NCI-H1417 treated with DMSO at 0.1 percent for 48 hours (cell line): ENCODE measurements around the gene PSMB4.
"Not testable (repeated sequence)": the region's sequence is repeated elsewhere in the genome, so short reads cannot be mapped to it uniquely, and the experiment has no call there.

Source experiments
- DNase-seq: peaks from one replicate; lab custom pipeline; 2025; lab: John Stamatoyannopoulos, UW

The PSMB4 gene

DNA sequence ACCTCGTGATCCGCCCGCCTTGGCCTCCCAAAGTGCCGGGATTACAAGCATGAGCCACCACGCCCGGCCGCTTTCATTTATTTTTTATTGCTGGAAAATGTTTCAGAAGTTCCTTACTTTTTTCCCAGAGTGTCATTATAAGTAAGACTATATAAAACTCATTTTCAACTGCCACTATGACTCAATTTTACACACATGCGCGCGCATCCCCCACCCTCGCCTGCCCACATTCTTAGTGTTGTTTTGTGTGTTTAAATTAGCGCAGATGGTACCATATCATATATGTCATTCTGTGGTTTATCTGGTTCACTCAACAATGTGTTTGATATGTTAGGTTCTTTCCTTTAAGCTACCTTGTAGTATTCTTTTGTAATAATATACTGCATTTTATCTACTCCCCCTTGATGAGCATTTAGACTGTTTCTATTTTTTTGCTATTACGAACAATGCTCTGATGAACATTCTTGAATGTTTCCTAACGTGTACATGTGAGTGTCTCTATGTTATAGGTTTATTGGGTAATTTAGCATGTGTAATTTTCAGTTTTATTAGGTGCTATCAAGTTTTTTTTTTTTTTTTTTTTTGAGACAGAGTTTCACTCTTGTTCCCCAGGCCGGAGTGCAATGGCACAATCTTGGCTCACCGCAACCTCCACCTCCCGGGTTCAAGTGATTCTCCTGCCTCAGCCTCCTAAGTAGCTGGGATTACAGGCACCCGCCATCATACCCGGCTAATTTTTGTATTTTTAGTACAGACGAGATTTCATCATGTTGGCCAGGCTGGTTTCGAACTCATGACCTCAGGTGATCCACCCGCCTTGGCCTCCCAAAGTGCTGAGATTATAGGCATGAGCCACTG is 8.9 kb upstream of the PSMB4 start:
- DNase-seq = not testable (repeated sequence)

DNA sequence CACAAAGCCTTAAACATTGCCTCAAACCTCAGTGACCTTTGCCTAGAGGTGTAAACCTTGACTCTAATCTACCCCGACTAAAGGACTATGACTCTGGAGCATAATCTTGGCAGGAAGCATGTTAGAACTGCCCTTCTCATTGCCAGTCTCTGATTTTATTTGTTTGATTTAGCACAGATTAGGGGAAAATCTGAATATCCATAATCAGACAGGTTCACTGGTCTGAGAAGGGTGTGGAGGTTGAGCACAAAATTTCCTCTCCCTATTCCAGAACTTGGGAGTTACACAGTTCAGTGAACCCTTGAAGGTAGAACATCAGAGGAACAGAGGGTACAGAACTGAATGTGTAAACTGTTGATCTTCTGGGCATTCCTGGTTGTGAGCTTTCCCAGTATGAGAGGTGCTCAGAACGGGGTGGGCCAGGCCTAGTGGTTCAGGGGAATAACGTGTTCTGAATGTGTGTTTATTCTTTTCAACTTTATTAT is 8.3 kb upstream of the PSMB4 start:
- no peak for DNase-seq

DNA sequence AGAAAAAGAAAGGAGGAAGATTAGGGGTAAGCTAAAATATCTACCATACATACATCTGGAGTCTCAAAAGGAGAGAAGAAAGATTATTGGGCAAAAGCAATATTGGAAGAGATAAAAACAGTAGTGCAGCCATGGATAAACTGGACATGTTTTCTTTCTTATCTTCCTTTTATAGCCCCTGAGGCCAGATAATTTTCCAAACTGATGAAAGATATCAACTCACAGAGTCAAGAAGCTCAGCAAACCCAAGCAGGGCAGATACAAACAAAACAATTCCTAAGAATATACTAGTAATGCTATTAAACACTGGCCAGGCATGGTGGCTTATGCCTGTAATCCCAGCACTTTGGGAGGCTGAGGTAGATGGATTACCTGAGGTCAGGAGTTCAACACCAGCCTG is 5.8 kb upstream of the PSMB4 start:
- no peak for DNase-seq

DNA sequence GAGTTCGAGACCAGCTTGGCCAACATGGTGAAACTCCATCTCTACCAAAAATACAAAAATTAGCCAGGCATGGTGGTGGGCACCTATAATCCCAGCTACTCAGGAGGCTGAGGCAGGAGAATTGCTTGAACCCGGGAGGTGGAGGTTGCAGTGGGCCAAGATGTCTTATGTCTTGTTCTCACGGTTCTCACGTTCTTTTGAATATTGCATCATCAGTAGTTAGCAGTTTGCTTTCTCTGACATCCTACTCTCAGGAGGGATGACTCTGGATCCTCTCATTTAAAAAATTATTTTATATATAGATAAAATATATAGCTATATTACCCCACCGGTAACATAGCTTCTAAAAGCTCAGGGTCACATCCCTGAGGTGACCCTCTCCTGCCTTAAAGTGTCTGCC is 3.1 kb upstream of the PSMB4 start:
- not testable (repeated sequence) for DNase-seq

DNA sequence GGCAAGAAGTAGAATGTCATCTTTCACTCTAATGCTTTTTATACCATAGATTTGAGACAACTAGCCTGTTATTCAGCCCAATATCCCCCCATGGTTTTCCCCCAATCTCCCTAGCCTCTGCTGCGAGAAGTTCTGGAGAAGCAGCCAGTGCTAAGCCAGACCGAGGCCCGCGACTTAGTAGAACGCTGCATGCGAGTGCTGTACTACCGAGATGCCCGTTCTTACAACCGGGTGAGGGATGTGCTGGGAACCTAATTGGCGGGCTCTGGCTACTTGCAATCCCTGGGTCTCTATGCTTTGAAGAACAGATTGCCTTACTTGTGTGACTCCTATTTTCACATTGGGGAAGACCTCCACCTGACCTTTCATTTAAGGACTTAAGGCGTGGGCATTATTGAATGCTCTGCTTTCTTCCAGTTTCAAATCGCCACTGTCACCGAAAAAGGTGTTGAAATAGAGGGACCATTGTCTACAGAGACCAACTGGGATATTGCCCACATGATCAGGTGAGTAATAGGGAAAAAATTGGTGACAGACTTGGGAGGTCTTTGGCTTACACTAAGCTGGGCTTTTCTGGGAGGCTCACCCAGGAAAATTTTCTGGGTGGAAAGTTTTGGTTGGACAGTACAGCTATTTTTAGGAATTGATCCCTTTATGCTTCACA is 1.9 kb downstream of the PSMB4 start:
- no peak for DNase-seq

DNA sequence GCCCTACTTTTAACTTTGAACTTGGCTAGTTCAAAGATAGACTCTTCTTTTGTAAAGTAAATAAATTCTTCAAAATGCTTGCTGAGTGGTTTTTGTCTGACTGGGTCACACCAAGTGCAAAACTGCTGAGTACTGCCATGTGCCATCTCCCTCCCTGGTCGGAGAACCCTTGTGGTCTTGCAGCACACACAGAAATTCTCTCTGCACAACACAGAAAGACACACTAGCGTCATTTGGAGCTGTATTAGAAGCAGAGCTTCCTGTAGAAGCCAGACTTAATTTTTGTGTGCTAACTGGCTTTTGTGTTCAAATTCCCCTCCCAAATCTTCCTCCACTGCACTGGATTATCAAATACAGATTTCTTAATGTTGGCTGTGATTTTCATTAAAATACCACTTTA is 2.5 kb downstream of the PSMB4 start:
- DNase-seq = no peak

DNA sequence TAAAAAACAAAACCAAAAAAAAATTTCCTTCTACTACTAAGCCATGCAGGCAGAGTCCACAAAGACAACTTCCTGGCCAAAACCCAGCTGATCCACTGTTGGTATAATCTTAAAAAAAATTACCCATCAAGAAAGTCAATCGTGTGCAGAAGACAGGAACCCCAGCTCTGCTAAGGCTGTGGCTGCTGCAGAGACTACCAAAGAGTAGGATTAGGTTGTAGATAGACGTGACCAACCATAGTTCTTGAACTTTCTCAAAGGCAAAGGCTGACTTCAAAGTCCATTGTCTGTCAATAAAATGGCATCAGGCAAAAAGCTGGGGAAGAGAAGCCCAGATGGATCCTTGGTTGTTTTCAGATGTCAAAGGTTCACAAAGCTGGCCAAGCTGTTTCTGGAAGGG is 3.4 kb downstream of the PSMB4 start:
- DNase-seq = no peak

DNA sequence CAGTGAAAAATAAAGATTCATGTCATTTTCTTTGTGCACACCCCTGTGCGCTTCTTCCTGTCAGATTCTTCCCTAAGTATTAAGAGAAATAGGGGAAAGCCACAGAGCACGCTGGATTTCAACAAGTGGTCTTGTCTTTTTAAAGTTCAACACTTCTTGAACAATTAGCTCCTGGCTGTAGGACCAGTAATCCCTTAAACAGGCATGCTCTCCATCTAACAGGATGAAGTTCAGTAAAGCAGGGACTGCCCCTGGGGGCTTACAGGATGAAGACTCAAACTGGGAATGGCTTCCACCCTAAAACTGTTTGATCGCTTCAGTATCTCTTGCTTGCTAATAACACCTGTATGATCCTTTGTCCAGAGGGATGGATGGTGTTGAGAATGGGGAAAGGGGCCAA is 4.2 kb downstream of the PSMB4 start:
- no peak for DNase-seq

DNA sequence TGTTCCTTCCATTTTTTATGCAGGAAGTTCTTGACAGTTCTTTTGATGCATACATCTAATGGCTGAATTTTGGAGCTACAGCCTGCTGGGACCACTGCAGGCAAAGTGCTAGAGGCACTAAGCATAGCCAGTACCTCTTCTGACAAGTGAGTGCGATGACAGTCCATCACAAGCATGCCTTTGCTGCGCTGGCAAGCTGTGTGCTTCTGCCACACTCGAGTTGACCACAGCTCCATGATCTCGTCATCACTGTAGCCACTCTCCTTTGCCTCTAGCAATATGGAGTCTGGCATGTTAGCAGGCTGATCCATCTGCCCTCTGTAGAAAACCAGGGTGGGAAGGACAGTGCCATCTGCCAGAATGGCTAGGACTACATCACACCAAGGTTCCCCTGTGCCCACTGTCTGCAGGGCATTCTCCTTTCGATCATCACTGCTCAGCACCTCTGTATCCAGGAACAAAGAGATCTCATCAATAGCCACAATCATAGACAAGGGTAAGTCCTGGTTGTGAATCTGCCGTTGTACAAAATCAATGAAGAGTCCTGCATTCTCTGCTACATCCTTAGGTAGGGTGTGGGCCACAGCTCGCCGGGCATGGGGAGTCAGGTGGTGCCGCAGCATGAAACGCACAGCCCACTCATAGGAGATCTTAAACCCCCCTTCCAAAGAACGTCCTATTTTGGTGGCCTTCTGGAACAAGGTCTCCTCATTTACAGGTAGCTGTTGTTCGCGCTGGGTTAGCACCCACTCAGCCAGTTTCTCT is 6.0 kb downstream of the PSMB4 start:
- no peak for DNase-seq

DNA sequence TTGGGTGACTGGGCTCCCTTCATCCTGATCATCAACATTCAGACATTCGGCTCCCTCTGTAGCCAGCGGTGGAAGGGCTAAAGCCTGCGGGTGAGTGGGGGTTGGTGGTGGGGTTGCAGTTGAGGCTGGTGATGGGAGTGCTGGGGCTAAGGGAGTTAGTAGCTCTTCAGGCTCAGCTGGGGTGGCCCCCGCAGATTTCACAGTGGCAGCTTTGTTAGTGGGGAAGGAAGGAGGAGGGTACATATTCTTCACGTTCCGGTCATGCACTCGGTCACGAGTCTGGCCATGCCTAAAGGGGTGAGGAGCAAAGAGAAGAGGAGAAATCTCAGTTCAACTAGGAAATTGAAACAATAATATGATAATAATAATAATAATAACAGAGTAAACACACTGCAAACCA is 6.8 kb downstream of the PSMB4 start:
- DNase-seq = no peak

DNA sequence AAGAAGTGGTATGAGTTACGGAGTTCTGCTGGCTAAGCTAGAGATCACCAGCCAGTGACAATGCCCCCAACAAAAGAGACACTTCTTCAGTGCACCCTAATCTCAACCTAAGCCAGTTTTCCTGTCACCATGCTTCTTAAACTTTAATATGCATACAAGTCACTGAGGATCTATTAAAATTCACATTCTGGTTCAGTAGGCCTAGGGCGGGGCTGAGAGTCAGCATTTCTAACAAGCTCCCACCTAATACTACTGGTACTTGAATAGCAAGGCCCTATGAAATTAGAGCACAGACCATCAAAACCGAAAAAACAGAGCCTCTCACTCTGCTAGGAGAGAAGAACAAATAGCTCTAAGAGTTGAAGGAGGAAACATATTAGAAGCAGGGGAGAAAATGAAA is 7.9 kb downstream of the PSMB4 start:
- DNase-seq = no peak

DNA sequence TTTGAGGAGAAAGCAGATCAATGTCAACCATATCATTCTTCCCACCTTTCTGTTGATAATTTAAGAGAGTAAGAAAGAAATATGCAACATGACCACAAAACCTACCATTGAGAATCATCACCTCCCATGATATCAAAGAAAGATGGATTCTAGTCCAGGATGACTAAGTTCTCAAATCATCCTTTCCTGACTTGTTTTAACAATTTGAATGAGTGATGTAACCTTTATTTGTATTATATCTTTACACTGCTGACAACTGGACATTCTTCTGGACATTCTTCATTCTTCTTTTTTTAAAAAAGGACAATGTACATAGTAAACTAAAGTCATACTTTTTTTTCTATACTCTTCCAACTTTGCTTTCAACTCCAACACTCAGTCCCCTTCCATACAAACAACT is 9.5 kb downstream of the PSMB4 start:
- DNase-seq = no peak

DNA sequence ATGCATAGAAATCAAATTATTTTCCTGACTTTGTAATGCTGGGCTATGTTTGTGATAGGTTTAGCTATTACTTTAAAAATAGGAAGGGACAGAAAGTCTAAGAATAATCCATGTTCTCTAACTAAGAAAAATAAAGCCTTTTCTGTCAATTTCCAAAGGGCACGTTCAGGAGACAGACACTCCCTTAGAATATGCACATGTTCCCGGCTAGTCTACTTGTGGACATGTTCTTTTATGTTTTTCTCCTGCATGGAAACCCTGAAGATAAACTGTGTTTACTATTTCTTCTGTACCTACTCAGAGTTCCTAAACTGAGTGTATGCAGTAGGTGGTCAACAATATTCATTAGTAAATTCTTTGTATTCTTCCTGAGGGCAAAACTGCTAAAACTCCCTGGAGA is 12.5 kb downstream of the PSMB4 start:
- no peak for DNase-seq

DNA sequence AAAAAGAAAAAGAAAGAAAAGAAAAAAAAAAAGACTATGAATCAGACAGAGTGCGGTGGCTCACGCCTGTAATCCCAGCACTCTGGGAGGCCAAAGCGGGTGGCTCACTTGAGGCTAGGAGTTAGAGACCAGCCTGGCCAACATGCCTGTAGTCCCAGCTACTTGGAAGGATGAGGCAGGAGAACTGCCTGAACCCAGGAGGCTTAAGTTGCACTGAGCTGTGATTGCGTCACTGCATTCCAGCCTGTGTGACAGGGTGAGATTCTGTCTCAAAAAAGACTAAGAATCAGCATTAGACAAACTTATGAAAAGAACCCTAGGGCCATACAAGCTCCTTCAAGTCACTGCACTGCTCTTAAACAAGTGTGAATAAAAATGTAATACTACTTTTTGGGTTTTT is 16.9 kb downstream of the PSMB4 start:
- DNase-seq = no peak

DNA sequence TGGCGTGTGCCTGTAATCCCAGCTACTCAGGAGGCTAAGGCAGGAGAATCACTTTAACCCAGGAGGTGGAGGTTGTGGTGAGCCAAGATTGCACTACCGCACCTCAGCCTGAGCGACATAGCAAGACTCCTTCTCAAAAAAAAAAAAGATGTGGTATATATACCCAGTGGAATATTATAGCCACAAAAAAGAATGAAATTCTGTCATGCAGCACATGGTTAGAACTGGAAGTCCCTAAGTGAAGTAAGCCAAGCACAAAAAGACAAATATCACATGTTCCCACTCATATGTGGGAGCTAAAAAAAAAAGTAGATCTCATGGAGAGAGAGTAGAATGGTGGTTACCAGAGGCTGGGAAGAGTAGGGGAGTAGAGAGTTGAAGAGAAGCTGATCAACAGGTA is 18.7 kb downstream of the PSMB4 start:
- DNase-seq = no peak

DNA sequence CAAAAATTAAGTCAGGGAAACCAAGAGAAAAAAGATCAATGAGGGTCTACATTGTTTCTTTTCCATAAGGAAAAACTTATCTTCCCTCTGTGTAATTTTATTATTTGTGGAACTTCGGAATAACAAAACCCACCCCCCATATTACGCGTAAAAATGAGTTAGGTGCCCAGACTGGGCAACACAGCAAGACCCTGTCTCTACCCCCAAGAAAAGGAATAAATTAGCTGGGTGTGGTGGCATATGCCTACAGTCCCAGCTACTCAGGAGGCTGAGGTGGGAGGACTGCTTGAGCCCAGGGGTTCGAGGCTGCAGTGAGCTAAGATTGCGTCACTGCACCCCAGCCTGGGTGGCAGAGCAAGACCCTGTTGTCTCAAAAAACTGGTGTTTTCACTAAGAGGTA is 20.4 kb downstream of the PSMB4 start:
- no peak for DNase-seq

DNA sequence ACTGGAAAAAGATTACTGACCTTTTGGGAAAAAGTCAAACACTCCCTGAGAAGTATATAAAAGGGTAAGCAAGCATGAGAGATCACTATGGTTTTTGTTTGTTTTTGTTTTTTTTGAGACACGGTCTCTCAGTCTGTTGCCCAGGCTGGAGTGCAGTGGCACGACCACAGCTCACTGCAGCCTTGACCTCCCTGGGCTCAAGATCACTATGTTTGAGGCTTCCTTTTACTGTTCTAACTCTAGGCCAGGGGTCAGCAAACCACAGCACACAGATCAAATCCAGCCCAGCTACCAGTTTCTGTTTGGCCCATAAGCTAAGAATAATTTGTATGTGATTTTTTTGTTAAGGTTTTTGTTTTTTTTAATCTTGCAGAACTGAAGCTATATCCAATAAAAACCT is 25.7 kb downstream of the PSMB4 start:
- DNase-seq = no peak

DNA sequence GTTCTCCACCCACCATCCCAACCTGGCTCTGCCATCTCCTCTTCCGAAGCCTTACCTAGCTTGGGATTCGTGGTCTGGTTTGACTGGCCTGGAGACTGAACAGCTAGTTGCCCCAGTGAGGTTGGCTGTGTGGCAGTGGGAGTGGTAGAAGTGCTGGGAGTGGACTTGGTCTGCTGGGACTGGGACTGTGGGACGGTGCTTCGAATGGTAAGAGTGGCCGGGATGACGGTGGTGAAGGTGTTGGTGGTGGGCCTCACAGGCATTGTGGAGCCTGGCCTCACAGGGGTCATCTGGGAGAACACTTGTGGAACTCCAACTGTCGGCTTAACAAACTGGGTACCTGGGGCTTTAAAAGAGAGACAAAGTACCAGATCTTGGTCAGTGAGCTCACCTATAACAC is 28.7 kb downstream of the PSMB4 start:
- no peak for DNase-seq

DNA sequence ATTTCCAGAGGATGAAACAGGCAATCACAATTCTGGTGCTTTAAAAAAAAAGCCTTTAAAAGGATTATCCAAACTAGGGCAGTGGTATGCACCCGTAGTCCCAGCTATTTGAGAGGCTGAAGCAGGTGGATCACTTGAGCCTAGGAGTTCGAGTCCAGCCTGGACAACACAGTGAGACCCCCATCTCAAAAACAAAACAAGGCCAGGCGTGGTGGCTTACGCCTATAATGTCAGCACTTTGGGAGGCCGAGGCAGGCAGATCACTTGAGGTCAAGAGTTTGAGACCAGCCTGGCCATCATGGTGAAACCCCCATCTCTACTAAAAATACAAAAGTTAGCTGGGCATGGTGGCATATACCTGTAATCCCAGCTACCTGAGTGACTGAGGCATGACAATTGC is 34.5 kb downstream of the PSMB4 start:
- DNase-seq = not testable (repeated sequence)

DNA sequence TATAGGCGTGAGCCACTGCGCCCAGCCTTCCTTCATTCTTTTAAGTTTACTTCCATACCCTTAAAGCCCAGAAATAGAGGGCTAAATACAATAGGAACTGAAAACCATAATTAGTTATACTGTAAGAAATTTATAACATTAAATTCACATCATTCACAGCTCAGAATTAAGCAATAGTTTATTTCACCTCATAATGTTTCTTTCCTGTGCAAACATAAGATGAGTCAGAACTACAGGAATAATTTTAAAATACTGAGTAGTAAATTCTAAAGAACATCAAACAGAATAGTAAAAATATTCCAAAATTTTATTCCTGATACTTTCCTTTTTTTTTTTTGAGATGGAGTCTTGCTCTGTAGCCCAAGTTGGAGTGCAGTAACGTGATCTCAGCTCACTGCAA is 35.8 kb downstream of the PSMB4 start:
- DNase-seq = no peak

DNA sequence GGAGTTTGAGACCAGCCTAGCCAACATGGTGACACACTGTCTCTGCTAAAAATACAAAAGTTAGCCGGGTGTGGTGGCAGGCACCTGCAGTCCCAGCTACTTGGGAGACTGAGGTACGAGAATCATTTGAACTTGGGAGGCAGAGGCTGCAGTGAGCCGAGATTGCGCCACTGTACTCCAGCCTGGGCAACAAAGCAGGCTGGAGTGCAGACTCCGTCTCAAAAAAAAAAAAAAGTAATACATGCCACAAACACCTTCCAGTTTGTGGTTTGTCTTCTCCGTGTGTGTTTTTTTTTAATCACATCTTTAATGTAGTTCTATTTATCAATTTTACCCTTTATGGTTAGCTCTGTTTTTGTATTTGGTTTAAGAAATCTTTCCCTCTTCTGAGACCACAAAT is 37.6 kb downstream of the PSMB4 start:
- no peak for DNase-seq

DNA sequence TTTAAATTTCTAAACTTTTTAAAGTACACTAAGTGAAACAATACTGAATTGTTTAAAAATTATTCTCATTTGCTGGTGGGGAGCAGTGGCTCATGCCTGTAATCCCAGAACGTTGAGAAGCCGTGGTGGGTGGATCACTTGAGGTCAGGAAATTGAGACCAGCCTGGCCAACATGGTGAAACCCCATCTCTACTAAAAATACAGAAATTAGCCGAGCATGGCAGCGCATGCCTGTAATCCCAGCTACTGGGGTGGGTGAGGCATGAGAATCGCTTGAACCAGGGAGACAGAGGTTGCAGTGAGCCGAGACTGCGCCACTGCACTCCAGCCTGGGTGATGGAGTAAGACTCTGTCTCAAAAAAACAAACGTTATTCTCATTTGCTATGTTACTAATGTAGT is 38.0 kb downstream of the PSMB4 start:
- DNase-seq = not testable (repeated sequence)
